ENCODE measurements around the gene PEX14.

Gene PEX14

GRCh38 chr1:10620776-10621175 lies 146.0 kb downstream of the PEX14 start:
- no peak for DNase-seq (ENCODE audit: low read depth)

DNA sequence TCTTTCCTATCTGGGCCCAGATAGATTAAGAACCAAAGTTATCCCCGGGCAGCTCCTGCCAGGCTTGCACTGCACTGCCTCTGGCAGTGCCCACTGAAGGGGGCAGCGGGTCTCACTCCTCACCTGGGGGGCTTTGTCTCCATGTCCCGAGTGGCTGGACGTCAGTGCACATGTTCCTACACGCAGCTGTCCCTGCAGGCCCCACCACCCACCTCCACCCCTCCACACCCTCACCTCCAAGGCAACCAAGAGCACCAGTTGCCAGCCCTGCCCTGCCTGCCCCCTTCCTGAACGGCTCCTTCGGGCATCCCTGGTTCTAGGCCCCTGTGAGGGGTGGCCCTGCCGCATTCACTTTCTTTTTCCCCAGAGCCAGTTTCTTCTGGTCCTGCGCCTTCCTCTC lies 147.2 kb downstream of the PEX14 start:
- DNase-seq (ENCODE audit: low read depth), result no peak

DNA sequence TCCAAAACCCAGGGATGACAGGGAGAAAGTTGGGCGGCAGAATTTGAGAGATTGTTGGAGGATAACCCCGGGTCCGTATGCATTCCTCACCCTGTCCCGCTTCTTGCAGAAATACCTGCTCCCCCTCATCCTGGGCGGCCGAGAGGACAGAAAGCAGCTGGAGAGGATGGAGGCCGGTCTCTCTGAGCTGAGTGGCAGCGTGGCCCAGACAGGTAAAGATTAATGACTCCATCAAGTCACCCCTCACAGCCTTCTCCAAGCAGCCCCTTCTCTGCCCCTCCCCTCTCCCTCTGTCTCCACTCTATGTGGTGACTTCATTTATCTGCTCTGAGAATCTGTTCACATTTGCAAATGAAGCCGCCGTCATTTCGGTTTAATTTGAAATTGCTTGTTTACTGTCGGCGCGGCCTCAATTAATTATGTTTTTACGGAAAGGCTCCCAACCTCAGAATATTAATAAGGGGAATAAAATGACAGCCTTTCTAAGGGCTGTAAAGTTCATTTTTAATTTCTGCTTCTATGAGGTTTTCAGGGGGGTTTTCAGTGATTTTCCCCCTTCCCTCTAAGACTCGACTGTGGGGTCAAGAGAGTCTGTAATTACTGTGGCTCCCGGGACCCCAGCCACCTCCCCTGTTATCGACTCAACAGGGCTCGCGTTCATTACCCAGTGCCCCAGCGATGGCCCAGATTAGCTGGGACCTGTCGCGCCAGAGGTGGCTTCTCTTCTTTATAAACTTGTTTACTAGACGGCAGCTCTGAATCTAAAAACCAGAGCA lies 148.3 kb downstream of the PEX14 start:
- DNase-seq (ENCODE audit: low read depth), result no peak

DNA sequence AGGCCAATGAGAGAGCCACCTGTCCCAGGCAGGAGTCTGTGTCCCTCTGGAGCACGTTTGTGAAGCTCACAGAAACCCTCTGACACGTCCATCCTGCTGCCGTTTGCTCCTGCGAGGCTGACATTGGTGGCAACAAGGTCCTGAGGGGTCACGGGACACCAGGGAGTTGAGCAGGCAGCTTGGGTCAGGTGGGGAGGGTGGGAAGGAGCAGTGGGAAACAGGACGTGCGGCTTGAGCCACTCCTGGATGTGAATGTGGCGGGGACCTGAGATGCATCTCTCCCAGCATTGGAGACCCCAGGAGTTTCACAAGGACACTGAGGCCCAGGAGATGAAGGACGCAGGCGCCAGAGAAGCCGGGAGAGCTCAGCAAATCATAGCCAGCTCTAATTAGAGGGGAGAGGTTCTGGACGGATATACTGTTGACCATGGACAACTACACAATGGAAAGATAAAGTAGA lies 149.0 kb downstream of the PEX14 start:
- DNase-seq (ENCODE audit: low read depth), result no peak

DNA sequence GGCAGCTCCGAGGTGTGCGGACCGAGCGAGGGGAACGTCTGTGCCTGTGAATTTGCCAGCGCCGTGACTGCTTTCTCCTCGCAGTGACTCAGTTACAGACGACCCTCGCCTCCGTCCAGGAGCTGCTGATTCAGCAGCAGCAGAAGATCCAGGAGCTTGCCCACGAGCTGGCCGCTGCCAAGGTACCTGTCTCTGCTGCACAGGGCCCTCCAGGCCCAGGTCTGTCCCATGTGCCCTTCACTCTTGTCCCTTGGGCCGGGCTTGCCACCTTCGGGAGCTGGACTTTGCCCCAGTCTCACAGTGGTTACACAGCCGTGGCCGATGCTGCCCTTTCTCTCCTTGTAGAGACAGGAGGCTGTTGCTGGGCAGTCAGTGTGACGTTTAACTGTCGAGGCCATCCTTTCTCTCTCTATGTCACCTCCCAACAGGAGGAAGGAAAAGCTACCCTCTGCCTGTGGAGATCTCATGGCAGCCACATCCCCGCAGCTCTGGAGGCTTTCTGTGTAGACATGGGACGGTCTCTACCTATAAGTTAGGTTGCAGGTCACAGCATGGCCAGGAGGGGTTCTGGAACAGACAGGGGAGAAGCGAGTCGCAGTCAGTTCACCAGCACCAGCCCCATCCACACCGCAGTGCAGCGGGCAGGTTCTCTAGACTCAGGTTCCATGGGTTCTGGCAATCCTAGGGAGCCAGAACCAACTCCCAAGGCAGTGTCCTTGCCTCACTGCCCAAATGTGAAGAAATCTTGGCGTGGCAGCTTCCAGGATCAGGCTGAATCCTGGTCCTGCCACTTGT lies 149.7 kb downstream of the PEX14 start:
- no peak for DNase-seq (ENCODE audit: low read depth)

DNA sequence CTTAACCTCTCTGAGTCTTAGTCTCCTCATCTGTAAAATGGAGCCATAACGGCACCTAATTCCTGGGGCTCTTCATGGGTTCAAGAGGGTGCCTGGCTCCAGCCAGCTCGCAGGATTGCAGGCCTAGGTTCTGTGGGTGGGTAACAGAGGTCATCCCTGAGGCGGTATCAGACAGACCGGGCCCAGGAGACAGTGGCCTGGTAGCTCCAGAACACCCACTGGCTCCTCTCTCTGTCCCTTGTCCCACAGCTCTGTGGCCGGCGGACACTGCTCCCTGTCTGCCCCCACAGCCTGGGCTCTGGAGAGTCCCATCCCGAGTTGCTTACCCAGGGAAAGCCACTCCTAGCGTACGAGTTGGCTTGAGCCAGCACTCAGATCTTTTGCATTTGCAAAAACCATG lies 150.3 kb downstream of the PEX14 start:
- no peak for DNase-seq (ENCODE audit: low read depth)

DNA sequence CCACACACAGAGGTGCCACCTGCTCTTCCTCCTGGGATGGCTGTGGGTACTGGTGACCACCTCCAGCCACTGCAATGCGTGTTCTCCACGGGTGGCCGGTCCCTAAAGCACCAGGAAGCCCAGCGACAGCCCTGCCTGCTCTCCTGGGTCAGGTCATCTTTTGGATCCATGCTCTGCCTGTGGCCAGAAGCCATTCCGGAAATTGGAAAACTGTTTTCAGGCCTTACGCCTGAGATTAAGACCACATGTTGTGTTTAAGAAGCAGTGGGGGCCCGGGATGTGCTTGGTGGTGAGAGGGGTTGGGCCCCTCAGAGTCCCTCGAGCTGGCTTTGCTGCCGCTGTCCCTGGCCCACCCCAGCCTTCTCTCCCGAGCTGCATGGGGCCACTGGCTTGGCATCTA lies 150.8 kb downstream of the PEX14 start:
- DNase-seq (ENCODE audit: low read depth), result no peak

GRCh38 chr1:10626131-10626731 lies 151.5 kb downstream of the PEX14 start:
- no peak for DNase-seq (ENCODE audit: low read depth)

DNA sequence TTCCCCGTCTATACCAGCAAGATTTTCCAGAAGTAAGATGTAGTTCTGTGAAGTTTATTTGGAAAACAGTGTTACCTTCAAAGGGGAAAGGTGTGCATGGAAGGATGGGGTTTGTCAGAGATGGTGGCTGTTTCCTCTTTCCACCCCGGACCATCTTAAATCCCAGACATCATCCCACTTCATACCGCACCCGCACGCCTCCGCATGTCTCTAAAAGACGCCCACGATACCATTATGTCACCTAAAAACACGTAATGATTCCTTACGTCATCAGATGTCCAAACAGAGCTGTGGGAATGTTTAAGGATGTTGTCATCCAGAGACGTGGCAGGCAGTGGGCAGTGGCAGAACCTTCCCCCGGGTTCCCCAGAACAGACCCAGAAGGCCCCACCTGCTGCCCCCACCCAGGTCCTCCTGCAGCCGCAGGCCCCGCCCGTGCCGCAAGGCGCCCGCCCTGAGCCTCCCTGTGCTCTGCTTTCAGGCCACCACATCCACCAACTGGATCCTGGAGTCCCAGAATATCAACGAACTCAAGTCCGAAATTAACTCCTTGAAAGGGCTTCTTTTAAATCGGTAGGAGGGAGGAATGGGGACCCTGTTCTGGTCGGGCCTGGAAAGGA lies 152.2 kb downstream of the PEX14 start:
- DNase-seq (ENCODE audit: low read depth), result no peak

DNA sequence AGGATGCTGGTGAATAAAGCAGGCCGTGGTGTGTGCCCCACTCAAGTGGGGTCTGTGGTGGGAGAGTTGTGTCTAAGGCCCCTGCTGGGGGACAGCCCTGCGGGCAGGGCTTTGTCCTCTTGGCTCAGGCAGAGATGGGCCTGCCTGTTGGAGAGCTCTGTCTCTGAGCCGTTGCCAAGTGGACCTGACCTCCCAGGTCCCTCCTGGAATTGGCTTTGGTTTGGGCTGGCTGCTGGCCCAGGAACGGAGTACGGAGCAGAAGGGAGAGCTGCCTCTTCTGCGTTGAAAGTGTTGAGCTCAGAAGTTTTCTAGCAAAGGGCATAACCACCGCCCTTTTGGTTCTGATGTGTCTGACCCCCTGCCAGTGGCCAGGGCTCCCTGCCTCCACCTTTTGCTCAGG lies 153.9 kb downstream of the PEX14 start:
- no peak for DNase-seq (ENCODE audit: low read depth)

DNA sequence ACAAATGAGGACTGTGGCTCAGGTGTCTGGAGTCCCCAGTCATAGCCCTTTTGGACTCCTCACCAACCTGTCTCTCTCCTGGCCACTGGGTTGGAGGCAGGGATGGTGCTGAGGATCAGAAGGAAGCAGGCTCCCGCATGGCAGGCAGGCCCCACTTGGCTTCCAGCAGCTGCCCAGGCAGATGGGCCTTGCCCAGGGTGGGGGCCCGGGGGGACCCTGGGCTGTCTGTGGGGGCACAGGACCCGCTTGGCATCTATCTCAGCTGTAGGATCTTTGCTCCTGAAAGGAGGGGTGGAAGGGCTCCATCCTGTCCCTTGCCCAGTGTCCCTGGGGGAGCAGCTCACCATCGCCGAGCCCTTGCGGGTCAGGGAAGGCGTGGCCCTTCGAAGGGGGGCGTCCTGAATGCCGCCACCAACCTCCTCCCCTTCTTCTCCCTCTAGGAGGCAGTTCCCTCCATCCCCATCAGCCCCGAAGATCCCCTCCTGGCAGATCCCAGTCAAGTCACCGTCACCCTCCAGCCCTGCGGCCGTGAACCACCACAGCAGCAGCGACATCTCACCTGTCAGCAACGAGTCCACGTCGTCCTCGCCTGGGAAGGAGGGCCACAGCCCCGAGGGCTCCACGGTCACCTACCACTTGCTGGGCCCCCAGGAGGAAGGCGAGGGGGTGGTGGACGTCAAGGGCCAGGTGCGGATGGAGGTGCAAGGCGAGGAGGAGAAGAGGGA lies 154.5 kb downstream of the PEX14 start:
- no peak for DNase-seq (ENCODE audit: low read depth)

DNA sequence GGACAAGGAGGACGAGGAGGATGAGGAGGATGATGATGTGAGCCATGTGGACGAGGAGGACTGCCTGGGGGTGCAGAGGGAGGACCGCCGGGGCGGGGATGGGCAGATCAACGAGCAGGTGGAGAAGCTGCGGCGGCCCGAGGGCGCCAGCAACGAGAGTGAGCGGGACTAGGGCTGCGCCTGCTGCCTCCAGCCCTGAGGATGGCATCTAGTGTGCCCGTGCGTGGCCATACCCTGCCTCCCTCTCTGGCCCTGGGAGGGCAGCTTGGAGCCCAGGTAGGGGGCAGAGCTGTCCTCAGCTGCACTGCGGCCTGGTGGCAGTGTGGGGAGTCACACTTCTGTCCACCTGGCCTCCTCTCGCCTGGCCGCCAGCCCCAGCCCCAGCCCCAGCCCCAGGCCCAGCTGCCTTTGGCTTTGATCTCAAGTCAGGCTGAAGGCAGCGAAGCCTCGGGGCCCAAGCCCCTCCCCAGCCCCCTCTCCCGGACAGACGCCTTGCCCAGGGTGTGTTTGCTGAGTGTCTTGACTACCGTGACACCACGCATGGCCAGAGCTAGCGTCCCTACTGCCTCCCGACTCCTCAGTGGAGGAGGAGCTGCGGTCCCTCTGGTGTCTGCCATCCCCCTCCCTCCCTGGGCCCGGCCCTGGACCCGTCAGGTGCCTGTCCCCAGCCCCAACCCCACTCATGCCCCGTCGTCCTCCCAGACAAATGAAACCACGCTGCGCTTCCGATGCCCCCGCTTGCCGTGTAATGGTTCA lies 155.2 kb downstream of the PEX14 start:
- no peak for DNase-seq (ENCODE audit: low read depth)

- no peak for DNase-seq (ENCODE audit: low read depth)
Observed at GRCh38 chr1:10630661-10631120, 155.9 kb downstream of the PEX14 start.

GRCh38 chr1:10631121-10631810 lies 156.5 kb downstream of the PEX14 start:
- no peak for DNase-seq (ENCODE audit: low read depth)

DNA sequence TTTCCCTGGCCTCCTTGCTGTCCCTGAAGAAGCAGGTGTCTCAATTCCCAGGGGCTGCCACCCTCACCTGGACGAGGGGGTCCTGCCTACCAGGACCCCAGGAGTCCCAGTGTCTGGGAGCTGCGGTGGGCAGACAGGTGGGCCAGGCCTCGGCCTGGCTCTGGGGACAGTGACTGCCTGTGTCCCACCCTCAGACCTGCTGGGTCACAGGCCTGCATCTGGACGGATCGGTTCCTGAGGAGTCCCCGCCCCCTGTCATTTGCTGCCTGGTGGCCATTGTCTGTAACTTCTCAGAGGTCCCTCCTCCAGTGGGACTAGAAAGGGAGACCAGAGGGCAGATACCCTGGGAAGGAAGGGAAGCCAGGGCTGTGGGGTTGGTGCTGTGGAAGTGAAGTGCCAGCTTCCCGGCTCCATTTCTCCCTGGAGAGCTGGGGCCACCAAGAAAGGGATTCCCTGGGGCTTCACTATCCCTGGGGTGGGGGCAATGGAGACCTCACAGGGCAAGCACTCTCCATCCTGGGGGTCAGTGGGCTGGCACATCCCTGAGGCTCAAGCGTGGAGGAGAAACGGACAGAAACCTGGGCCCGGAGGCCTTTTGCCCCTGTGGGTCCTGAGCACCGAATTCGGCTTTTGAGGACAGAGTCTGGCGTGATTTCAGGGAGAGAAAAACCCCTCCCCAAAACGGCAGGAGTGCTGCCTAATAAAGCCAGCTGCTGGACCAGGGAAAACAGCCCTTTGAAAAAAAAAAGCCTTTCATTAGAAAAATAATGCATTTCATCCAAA lies 157.3 kb downstream of the PEX14 start:
- DNase-seq (ENCODE audit: low read depth), result no peak

DNA sequence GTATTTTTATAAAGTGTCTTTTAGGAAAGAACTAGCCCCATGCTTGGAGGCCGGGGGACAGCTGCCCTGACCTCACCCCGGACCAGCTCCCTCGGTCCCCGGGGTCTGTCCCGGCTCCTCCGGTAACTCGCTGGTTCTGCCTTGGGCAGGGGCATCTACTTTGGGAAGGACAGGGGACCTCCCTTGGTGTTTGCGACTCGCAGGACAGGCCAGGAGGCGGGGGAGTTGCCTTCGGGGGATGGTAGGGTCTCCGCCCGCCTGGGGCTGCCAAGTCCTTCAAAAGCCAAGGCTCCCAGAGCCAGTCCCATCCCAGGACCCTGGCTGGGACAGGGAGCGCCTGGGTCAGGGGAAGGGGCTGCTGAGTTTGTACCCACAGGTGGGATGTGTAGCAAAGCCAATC lies 157.9 kb downstream of the PEX14 start:
- DNase-seq (ENCODE audit: low read depth), result no peak

DNA sequence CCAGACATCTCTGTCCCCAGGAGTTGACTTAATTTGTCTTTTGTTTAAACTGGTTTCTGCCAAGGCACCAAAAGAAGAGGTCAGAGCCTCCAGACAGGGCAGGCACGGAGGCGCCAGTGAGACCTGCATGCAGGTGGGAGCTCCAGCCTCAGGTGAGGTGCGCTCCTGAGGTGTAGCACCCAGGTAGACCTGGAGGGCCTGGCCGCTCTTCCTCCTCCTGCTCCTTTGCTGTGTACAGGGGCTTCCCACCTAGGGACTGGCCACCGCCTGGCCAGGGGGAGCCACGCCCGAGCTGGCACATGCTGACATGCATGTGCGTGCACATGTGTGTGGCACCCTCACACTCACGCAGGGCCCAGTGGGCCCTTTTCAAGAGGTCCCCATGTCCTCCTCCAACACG lies 158.7 kb downstream of the PEX14 start:
- DNase-seq (ENCODE audit: low read depth), result no peak

DNA sequence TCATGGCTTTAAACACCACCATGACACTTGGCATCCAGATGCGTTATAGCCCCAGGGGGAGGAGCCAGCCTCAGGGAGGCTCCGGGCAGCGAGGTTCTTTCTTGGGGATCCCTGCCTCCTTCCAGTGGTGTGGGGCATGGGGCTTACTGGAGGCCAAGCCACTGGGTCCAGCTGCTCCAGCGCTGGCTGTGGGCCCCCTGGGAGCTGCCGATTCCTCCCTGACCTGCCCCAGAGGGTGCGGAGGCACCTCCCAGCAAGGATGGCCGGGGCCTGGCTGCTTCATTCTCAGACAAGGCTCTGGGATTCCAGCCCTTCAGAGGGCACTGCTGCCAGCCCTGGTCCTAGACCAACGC lies 159.3 kb downstream of the PEX14 start:
- no peak for DNase-seq (ENCODE audit: low read depth)

DNA sequence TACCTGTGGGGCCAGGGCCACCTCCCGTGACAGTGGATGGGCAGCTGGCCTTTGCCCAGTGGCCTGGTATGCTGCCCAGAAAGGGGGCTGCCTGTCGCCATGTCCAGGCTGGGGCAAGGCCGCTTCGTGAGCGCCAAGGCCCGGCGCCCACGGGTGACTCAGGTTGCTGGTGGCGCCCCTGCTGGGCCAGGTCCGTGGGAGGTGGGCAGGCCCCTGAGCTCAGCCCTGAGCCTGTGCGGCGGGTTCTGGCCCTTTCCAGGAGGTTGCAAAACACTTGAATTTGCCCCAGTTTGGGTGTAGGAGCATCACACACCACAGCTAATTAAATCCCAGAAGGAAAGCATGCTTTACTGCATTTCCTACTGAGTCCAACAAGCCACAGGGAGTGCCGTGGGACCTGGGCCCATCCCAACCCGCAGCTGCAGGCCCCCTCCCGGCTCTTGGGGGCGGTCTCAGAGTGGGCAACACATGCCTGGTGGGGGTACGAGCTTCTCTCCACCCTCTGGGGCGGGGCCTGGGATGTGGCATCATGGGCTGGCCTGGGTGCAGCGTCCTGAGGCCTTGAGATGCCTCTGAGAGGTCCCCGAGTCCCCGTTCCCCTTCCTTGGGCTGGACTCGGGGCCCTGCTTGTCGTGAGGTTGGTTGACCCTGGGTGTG lies 159.8 kb downstream of the PEX14 start:
- no peak for DNase-seq (ENCODE audit: low read depth)

All from activated T-cell treated with anti-CD3 and anti-CD28 coated beads for 24 hours (primary cell).